Left ventricle myocardium inferior (tissue), 1 donor: ENCODE measurements around the gene DUSP1. TPM values are rescaled to one million over a fixed set of nuclear protein-coding genes. Genes with fewer than 3 reads are reported as not detected.

ENCODE experiments used
- DNase-seq: peaks from one replicate; pipeline ENCODE4 v3.0.0-alpha.2; 2020
- H3K27ac ChIP-seq: fragments of 200-600 bp; replicated peaks from 2 replicates; pipeline ENCODE4 v1.8.0; 2021
- H3K27me3 ChIP-seq: fragments of 200-600 bp; 2 replicates; pipeline ENCODE4 v1.8.0; 2021; ENCODE audit warnings: low read depth
- H3K36me3 ChIP-seq: fragments of 200-600 bp; 2 replicates; pipeline ENCODE4 v1.8.0; 2021
- H3K4me1 ChIP-seq: fragments of 200-600 bp; 2 replicates; pipeline ENCODE4 v1.8.0; 2021
- H3K4me3 ChIP-seq: fragments of 200-600 bp; 2 replicates; pipeline ENCODE4 v1.8.0; 2021; ENCODE audit warnings: mild to moderate bottlenecking, moderate library complexity
- H3K9me3 ChIP-seq: fragments of 200-600 bp; replicated peaks from 2 replicates; pipeline ENCODE4 v1.8.0; 2021
- CTCF ChIP-seq: fragments of 200-600 bp; IDR thresholded peaks from 2 replicates; pipeline ENCODE4 v1.8.0; 2021; ENCODE audit warnings: antibody characterized with exemption, mild to moderate bottlenecking, borderline replicate concordance
- intact Hi-C: fragments of 100-400 bp; cut with micrococcal nuclease; formaldehyde crosslinking; loops from one replicate; pipeline ENCODE4 v1.11.0; 2022
- total RNA-seq: library from RNA; stranded (reverse); fragmentation: NEBNext Ultra II Directional; extraction: Animal tissue kit (Norgen Biotek cat#: 25700); gene quantifications from one replicate; pipeline ENCODE4 v1.2.1, GENCODE V29; 2021
- donor health status: DM: no; HTN: yes; CAD: no; lungs with severe emphysema.

DUSP1 gene
- total RNA-seq, 1 donor from 2014 or later = 85.0 TPM

- H3K9me3 ChIP-seq = peaks cover 6% of the 10 kb centered on the region
- peak; percentile 91 for DNase-seq
- peaks cover 61% of the 10 kb centered on the region for H3K4me1 ChIP-seq
- no peak for TF ChIP-seq CTCF
- peak overlapping the region; percentile 98 for H3K27ac ChIP-seq
- peak overlapping the region; percentile 84 for H3K4me3 ChIP-seq
- intact Hi-C loops = no loop called here
- no peaks in the 10 kb centered on the region for H3K27me3 ChIP-seq
- H3K36me3 ChIP-seq = peaks cover 33% of the 10 kb centered on the region
These were observed 5.9 kb downstream of the DUSP1 start for GRCh38 chr5:172764861-172765765.

- intact Hi-C loops = no loop called here
- Histone ChIP-seq H3K4me1 (peaks cover 51% of the 10 kb centered on the region), H3K27ac (no peak overlapping the region)
These were observed 7.9 kb downstream of the DUSP1 start for GRCh38 chr5:172763120-172763464.

DNA sequence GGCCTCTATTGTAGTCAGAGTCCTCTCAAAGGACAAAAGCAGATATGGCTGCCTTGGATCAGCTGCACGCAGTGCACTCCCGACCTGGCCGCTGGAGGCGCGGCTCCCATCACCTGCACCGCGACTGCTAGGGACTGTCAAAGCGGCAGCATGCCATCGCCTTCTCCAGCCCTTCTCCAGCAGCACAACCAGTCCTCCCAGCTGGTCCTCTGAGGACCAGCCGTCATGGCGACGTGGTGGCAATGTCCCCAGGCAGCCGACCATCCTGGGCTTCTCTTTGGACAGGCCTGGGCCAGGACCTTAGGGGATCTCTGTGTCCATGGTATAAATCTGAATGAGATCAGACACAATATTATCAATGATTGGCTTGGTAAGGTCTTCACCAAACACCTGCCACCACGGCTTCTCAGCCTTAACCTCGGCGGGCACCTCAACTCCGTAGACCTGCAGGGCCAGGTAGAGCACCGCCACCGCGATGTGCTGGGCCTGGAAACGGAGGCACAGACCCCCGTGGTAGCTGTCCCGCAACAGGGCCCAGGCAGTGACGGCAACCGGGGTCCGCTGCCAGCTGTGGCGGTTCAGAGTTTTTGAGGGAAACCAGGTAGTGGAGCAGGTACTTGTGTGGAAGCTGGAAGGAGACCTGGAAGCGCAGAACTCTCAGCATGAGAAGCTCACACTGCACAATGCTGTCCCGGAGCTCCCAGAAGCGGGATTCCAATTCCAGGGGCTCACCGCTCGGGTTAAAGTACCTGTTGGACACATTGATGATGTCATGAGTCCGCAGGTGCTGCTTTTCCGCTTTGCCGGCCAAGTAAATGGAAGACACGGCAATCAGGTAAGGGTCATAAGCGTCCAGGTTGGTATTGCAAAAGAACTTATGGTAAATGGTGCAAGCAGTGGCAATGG is 8.5 kb downstream of the DUSP1 start:
- peaks cover 13% of the 10 kb centered on the region for H3K9me3 ChIP-seq
- TF ChIP-seq CTCF = no peak
- H3K36me3 ChIP-seq = peaks cover 7% of the 10 kb centered on the region
- intact Hi-C loops = no loop called here
- H3K27ac ChIP-seq = no peak overlapping the region
- H3K27me3 ChIP-seq = no peaks in the 10 kb centered on the region
- peaks cover 50% of the 10 kb centered on the region for H3K4me1 ChIP-seq
- DNase-seq = no peak
- no peak overlapping the region for H3K4me3 ChIP-seq

More at GRCh38 chr5:172763120-172763464, 7.9 kb downstream of the DUSP1 start:
- no peak for DNase-seq
- Histone ChIP-seq H3K9me3 (peaks cover 13% of the 10 kb centered on the region), H3K27me3 (no peaks in the 10 kb centered on the region), H3K4me3 (no peak overlapping the region), H3K36me3 (peaks cover 13% of the 10 kb centered on the region)
- no peak for TF ChIP-seq CTCF

DNA sequence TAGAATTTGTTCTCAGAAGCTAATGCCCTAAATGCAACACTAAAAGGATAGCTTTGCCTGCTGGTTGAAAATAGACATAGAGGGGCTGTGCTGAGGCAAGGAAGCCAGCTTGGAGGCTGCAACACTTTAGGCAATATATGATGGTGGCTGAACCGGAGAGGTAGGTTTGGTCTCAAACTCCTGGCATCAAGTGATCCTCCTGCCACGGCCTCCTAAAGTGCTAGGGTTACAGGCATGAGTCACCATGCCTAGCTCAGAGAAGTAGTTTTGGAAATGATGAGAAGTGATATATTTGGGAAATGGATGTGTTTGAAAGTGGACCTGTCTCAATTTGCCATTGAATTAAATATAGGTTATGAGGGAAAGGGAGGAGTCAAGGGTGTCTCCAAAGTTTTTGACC is 10.0 kb downstream of the DUSP1 start:
- intact Hi-C loops = no loop called here
- no peak for TF ChIP-seq CTCF
- Histone ChIP-seq H3K27me3 (no peaks in the 10 kb centered on the region), H3K27ac (no peak overlapping the region), H3K4me1 (peaks cover 35% of the 10 kb centered on the region), H3K9me3 (peaks cover 13% of the 10 kb centered on the region), H3K36me3 (no peaks in the 10 kb centered on the region), H3K4me3 (no peak overlapping the region)
- no peak for DNase-seq

DNA sequence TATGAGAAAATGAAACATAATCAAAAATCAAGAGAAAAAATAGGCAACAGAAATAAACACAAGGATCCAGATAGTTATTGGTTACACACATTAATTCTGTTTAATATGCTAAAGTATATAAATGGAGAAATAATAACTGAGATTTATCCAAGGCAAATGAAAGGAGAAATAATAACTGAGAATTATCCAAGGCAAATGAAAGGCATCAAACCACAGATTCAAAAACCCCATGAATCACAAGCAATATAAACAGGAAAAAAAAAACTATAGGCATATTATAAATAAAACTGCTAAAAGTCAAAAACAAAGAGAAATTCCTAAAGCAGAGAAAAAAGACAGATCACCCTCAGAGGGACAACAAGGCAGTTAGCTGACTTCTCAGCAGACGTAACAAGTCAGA is 10.9 kb downstream of the DUSP1 start:
- H3K27me3 ChIP-seq = no peaks in the 10 kb centered on the region
- no peak overlapping the region for H3K4me3 ChIP-seq
- TF ChIP-seq CTCF = no peak
- H3K36me3 ChIP-seq = no peaks in the 10 kb centered on the region
- no peak overlapping the region for H3K27ac ChIP-seq
- no peak for DNase-seq
- peaks cover 29% of the 10 kb centered on the region for H3K4me1 ChIP-seq
- peaks cover 18% of the 10 kb centered on the region for H3K9me3 ChIP-seq
- intact Hi-C loops = no loop called here
